Adipose tissue (tissue), 3 donors: ENCODE data around the gene TRIM6. TPM values are rescaled to one million over a fixed set of nuclear protein-coding genes. Genes with fewer than 3 reads are reported as not detected.
"Not testable (repeated sequence)": the region's sequence is repeated elsewhere in the genome, so short reads cannot be mapped to it uniquely, and the experiment has no call there.

ENCODE experiments used
- H3K27ac ChIP-seq: one replicate; pipeline ENCODE4 v1.5.1; 2013; ENCODE audit warnings: low read depth, low read length
- WGBS, 3 donors: extraction: QIAGEN DNeasy Blood & Tissue Kit; methylation state at CpG; one replicate each; pipeline ENCODE4 v1.1.7; 2013; 5-methylcytosine and 5-hydroxymethylcytosine counted together
- polyA plus RNA-seq, 3 donors: library from polyadenylated mRNA; stranded (reverse); fragments of 200-250 nt; gene quantifications; one replicate each; pipeline ENCODE4 v1.2.3, GENCODE V29; 2013
- donor health status: healthy with polysubstance abuse.
- donor health status: Bipolar disorder and iron deficiency.
- donor health status: healthy.

The TRIM6 gene
- polyA plus RNA-seq, 3 donors = 1.4 to 2.9 (median 2.4) TPM

DNA sequence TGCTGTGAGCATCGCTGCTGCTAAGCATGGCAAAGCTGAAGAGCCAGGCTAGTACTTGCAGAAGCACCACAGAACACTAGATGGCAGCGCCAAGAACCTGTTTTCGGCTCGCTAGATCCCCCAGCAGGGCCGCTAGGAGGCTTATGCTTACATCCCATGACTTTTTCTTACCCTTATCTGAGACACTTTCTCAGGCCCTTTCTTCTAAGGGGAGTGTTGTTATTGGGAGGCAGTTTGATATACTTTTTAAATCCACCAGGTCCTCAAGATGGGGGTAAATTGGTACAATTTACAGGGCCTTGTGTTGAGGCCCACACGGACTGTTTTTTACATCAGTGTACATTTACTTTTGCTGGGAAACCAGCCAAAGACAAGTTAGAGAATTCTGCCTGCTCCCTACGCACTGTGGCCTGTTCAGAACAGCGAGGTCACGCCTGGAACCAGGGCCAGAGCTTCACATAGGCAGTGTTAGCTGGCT, 4.0 kb downstream of the TRIM6 start:
- 18 to 50% (median 49%) methylated on average over 9 of the region's 9 CpGs for WGBS, 3 donors
- no peak overlapping the region for H3K27ac ChIP-seq

DNA sequence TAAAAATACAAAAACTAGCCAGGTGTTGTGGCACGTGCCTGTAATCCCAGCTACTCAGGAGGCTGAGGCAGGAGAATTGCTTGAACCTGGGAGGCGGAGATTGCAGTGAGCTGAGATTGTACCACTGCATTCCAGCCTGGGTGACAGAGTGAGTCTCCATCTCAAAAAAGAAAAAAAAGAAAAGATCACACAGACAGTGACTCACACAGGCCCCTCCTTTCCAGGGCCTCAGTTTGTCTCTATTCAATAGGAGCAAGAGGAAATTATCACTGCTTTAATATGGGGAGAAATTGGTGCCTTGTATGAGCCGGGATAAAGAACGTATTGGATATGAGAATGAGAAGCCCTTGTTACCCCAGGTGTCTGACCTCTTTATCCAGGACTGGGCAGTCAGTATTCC, 6.4 kb downstream of the TRIM6 start:
- H3K27ac ChIP-seq = not testable (repeated sequence)
- WGBS, 3 donors = 89 to 97% (median 91%) methylated on average over 4 of the region's 4 CpGs

DNA sequence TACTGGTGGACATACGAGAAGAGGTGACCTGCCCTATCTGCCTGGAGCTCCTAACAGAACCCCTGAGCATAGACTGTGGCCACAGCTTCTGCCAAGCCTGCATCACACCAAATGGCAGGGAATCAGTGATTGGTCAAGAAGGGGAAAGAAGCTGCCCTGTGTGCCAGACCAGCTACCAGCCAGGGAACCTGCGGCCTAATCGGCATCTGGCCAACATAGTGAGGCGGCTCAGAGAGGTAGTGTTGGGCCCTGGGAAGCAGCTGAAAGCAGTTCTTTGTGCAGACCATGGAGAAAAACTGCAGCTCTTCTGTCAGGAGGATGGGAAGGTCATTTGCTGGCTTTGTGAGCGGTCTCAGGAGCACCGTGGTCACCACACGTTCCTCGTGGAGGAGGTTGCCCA, 6.9 kb downstream of the TRIM6 start:
- WGBS, 3 donors = 86 to 87% (median 87%) methylated on average over 8 of the region's 8 CpGs
- H3K27ac ChIP-seq = no peak overlapping the region

DNA sequence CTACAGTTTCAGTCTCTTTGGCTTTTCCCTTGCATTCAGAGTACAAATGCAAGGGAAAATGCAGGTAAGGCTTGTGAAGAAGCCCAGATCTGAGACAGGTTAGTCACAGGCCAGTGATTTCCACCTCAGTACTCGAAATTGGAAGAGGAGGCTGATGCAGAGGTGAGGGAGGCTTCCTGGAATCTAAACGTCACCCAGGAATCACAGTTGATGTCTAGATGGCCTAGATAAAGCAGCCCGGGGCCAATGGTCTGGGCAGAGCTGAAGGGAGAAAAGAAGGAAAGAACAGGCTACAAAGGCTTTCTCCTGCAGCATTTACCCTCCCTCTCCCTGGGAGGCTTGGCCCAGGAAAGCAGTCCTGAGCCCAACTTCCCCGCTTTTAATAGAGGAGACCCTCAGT, 8.5 kb downstream of the TRIM6 start:
- no peak overlapping the region for H3K27ac ChIP-seq
- 74 to 84% (median 74%) methylated on average over 4 of the region's 4 CpGs for WGBS, 3 donors

DNA sequence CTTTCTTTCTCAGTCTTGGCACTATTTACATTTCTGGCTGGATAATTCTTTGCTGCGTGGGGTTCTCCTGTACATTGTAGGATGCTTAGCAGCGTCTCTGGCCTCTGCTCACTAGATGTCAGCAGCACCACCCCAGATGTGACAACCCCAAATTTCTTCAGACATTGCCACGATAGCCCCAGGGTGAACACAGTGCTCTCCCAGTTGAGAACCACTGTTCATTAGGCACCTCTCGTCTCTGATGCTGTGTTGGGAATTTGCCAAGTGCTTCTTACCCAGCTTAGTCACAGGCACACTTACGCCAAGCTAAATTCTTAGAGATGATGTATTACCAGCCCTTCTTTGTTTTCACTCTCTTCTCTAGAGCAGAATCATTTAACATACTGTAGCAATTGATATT, 9.4 kb downstream of the TRIM6 start:
- H3K27ac ChIP-seq = no peak overlapping the region
- 80 to 87% (median 81%) methylated on average over 5 of the region's 5 CpGs for WGBS, 3 donors

DNA sequence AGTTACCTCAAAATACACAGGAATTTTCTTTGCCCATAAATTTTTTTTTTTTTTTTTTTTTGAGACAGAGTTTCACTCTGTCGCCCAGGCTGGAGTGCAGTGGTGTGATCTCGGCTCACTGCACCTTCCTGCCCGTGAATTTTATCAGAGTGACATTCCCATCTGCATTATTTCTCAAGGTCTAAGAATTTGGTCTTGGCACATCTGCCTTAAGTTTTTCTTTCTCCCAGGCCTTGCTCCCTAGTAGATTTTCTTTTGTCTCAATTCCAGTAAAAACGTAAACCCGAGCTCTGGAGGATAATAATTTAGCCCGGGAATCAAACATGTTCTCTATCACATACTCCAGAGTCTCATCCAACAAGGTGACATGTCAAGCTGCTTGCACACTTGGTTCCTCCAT, 12.4 kb downstream of the TRIM6 start:
- H3K27ac ChIP-seq = no peak overlapping the region
- 39 to 77% (median 64%) methylated on average over 6 of the region's 6 CpGs for WGBS, 3 donors

DNA sequence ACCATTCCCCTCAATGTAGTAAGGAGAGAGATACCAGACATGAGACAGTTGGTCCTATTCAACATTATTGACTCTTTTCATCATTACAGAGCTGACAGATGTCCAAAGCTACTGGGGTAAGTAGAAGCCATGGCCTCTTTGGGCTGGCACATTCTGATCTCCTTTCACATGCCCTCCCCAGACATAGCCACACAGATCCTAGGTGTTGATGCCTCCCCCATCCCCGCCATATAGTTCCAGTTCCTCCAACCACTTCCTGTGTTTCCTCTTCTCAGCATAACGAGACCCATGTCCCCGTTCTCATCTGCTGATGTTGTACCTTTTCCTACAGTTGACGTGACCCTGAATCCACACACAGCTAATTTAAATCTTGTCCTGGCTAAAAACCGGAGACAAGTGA, 14.0 kb downstream of the TRIM6 start:
- no peak overlapping the region for H3K27ac ChIP-seq
- 51 to 81% (median 74%) methylated on average over 5 of the region's 5 CpGs for whole genome bisulfite sequencing, 3 donors

- no peak overlapping the region for H3K27ac ChIP-seq
- WGBS, 3 donors = 92 to 95% (median 95%) methylated on average over 11 of the region's 11 CpGs
Measured at GRCh38 chr11:5611627-5612026, 15.2 kb downstream of the TRIM6 start.

DNA sequence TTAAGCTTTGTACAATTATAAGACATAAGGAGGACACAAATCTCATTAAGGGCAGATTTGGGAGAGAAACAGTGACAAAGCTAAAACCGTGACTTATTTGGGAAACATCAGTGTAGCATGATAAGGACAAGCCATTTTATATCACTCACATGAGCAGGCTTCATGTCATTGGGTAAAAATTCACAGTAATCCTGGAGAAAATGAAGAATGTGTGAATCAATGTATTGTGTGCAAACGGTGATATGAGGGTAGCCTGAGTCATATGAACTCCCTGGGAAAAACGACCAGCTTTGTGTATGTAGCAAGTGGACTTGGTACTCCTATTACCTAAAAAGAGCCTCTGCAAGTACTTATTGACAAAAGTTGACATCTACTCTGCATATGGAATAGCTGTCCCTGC, 22.4 kb downstream of the TRIM6 start:
- WGBS, 3 donors = 53 to 86% (median 83%) methylated on average over 3 of the region's 3 CpGs
- H3K27ac ChIP-seq = no peak overlapping the region

DNA sequence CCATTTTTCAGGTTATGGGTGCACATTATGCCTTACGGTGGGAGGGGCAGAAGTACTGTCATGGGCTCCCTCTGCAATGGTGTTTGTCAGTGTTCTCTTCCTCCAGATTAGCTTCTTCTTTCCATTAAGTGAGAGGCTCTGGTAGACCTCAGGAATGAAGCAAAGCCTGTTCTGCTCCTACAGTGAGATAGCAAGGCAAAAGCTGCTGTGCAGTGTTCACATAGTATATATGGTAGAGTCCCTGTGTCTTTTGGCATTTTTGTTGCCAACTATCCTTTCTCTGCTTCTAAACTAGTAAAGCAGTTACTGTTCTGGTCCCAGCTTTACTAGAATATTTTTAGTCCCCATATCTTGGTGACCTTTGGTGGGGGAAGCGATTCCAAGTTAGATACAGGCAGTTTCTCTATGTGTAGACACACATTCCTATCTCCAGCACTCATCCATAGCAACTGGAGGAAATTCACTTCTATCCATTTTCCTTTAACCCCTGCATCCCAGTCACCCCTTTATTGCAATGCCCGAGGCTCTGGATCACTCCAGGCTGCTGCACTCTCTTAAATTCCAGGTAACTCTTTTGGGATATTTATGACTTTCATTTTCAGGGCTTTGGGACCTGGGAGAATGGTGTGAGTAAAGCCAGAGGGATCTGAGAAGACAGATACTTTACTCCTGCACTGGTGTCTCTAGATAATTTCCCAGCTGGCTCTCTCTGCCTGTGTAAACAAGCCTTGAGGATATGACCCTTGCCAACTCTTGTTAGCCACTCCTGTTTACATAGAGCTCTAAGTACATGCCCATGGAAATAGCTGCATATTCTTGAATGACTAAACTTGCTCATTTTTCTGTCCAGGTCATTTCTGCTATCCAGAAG, 24.4 kb downstream of the TRIM6 start:
- no peak overlapping the region for H3K27ac ChIP-seq
- WGBS, 3 donors = 41 to 69% (median 59%) methylated on average over 3 of the region's 3 CpGs

GRCh38 chr11:5621580-5621979, 25.1 kb downstream of the TRIM6 start:
- H3K27ac ChIP-seq = no peak overlapping the region

DNA sequence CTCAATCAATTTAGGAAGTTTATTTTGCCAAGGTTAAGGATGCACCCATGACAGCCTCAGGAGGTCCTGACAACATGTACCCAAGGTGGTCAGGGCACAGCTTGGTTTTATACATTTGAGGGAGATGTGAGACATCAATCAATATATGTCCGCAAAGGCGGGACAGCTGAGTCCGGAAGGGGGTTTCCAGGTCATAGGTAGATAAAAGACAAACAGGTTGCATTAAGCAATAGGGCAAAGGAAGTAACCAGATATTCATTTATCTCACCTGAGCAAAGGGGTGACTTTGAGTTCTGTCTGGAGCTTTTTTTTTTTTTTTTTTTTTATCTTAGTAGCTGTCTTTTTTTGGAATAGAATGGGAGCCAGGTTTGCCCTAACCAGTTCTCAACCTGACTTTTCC, 26.4 kb downstream of the TRIM6 start:
- WGBS, 3 donors = 74 to 99% (median 97%) methylated on average over 3 of the region's 3 CpGs

DNA sequence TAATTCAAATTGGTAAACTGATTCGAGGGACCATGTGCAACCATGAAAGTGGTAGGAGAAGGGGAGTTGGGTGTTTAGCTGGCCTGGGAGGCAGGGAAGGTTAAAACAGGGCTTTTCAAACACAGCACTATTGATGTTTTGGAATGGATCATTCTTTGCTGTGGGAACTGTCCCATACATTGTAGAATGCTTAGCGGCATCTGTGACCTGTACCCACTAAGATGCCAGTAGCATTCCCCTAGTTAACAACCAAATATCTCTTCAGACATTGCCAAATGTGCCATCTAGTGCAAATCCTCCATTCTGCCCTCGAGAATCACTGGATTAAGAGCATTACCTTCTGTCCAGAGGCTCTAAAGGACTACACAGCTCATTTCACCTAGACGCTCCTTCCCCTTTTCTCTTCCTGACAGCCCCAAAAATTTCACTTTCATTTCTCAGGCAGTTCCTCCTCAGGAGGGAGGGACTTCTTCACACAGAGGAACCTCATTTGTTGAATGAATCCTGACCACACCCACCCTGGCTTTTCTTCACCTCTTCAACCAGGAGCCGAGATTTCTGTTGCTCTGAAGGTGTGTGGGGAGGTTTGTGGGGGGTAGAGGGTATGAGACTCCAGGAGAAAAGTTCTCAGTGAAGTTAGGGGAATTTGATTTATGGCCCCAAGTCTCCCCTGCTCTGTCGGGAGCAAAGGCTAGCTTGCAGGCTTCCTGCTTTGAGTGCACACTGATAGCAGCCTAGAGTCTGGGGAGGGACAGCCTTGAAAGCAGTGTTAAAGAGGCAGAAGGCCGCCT, 28.2 kb downstream of the TRIM6 start, which contains the start of gene TRIM34:
TSS of gene TRIM34 (plus strand) at position 513 of the 791 bp plus-strand sequence. CDS start 7,331 bp downstream, outside the sequence.
- 17 to 18% (median 18%) methylated on average over 7 of the region's 7 CpGs for WGBS, 3 donors

More for the DNA sequence above, 26.4 kb downstream of the TRIM6 start:
- no peak overlapping the region for H3K27ac ChIP-seq

GRCh38 chr11:5625281-5625680, 28.8 kb downstream of the TRIM6 start:
- 13 to 28% (median 14%) methylated on average over 4 of the region's 4 CpGs for WGBS, 3 donors

More for the DNA sequence above, 28.2 kb downstream of the TRIM6 start, which contains the start of gene TRIM34:
- H3K27ac ChIP-seq = no peak within 1 kb of the TSS

DNA sequence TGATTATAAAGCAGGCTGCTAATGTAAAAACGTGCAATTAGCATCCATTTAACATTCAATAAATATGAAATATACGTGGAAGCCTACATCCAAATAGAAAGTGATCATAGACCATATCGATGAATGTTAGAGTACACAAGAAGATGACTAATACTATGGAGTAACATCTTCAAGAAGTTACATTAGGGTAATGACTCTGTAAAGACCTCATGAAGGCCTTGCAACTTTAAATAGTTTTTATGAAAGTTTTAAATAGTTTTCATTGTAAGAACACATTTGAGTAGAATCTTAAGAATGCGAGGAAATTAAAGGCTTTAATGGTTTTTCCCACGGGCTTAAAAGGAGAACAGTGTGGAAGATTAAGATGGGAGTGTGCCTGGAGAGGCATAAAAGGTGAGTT, 29.8 kb downstream of the TRIM6 start:
- 76 to 82% (median 78%) methylated on average over 5 of the region's 5 CpGs for WGBS, 3 donors
- H3K27ac ChIP-seq = no peak overlapping the region

More at GRCh38 chr11:5625281-5625680, 28.8 kb downstream of the TRIM6 start:
- H3K27ac ChIP-seq = no peak overlapping the region

- 79 to 83% (median 80%) methylated on average over 2 of the region's 2 CpGs for WGBS, 3 donors
- no peak overlapping the region for H3K27ac ChIP-seq
Measured at GRCh38 chr11:5631417-5631816, 35.0 kb downstream of the TRIM6 start.

DNA sequence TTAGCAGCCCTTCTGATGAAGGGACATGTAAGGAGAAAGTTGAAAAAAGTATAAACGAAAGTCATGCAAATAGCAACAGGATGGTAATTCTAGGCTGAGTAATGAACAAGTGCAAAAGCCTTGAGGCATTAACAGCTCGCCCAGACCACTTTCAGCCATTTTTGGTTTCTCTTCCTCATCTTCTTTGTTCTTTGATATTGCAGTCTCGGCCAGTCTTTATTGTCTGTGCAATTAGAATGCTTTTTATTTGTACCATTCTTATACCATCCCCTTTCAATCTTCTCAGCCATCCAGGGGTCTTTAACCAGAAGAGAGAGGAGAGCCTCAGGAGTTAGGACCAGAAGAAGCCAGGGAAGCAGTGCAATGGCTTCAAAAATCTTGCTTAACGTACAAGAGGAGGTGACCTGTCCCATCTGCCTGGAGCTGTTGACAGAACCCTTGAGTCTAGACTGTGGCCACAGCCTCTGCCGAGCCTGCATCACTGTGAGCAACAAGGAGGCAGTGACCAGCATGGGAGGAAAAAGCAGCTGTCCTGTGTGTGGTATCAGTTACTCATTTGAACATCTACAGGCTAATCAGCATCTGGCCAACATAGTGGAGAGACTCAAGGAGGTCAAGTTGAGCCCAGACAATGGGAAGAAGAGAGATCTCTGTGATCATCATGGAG, 35.7 kb downstream of the TRIM6 start:
- 88 to 93% (median 91%) methylated on average over 5 of the region's 5 CpGs for WGBS, 3 donors
- no peak overlapping the region for H3K27ac ChIP-seq

DNA sequence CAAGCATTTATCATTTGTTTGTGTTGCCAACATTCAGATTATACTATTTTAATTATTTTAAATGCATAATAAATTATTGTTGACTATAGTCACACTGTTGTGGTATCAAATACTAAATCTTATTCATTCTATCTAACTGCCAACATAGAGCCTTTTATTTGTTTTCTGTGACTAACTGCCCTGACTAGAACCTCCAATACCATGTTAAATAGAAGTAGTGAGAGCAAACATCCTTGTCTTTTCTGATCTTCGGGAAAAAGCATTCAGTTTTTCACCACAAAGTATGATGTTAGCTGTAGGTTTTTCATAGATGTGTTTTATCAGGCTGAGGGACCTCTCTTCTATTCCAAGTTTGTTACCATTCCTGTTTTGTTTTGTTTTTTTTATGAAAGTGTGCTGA, 43.5 kb downstream of the TRIM6 start:
- WGBS, 3 donors = 86 to 99% (median 95%) methylated on average over 1 of the region's 1 CpG
- H3K27ac ChIP-seq = no peak overlapping the region

DNA sequence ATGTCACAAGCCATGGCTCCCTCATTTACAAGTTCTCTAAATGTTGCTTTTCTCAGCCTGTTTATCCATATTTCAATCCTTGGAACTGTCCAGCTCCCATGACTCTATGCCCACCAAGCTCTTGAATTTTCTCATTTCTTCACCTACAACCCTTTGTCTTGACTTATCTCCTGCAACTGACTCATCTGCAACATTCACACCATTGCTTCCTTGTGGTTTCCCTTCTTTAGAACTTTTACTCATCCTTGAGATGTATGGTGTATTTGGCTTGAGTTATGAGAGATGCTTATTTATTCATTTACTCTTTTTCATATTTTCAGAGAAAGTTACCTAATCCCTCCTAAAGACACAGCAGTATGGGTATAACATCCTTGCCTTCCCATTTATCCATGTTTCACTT, 47.1 kb downstream of the TRIM6 start:
- no peak overlapping the region for H3K27ac ChIP-seq
